ENCODE results near the gene TMEM42.

Gene TMEM42

DNA sequence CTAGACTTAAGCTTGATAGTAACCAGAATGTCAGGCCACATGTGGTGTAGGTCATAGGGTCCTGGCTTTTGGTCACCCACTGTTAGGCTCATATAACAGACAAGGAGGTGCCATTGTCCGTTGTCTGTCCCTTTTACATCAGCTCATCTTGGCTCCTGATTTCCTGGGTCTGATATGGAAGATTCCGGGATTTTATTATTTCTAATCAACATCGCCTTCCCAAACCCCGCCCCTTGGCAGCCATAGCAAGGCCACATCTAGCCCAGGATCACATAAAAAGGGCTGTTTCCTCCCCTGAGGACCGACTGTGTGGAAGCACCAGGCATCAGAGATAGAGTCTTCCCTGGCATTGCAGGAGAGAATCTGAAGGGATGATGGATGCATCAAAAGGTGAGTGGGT is 12.6 kb downstream of the TMEM42 start, which contains the start of gene TGM4:
TGM4 (plus strand) TSS at position 301 of the 400 bp plus-strand sequence; CDS start at position 372, 71 bp downstream.
- DNase-seq (ENCODE audit: low read depth) = no peak

DNA sequence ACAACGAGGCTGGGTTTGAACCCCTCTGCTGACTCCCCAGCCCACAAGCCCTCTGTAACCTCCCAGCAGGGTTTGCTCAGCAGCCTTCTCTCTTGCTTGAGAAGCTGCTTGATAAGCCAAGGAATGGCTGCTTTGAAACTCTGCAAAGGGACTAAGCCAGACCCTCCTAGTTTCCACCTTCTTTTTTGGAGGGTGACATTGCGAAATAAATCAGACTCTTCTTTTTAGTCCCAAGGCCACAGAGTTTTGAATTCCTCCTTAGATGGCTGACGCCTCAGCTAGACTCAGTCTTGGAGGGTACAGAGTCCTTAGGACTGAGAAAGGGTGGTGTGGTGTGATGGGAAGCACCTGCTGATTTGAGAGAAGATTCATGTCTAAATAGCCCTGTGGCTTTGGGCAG is 13.9 kb downstream of the TMEM42 start:
- no peak for DNase-seq (ENCODE audit: low read depth)

DNA sequence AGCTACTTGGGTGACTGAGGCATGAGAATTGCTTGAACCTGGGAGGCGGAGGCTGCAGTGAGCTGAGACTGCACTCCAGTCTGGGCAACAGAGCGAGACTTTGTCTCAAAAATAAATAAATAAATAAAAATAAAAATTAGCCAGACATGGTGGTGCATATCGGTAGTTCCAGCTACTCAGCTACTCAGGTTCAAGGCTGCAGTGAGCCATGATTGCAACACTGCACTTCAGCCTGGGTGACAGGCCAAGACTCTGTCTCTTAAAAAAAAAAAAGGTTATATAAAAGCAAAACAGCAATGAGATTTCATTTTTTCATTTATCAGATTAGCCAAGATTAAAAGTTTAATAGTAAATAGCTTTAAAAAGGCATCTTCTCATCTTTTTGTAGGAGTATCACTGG is 15.6 kb downstream of the TMEM42 start:
- no peak for DNase-seq (ENCODE audit: low read depth)

- DNase-seq (ENCODE audit: low read depth) = peak; percentile 7
These were observed 18.6 kb downstream of the TMEM42 start for GRCh38 chr3:44880284-44880683.

DNA sequence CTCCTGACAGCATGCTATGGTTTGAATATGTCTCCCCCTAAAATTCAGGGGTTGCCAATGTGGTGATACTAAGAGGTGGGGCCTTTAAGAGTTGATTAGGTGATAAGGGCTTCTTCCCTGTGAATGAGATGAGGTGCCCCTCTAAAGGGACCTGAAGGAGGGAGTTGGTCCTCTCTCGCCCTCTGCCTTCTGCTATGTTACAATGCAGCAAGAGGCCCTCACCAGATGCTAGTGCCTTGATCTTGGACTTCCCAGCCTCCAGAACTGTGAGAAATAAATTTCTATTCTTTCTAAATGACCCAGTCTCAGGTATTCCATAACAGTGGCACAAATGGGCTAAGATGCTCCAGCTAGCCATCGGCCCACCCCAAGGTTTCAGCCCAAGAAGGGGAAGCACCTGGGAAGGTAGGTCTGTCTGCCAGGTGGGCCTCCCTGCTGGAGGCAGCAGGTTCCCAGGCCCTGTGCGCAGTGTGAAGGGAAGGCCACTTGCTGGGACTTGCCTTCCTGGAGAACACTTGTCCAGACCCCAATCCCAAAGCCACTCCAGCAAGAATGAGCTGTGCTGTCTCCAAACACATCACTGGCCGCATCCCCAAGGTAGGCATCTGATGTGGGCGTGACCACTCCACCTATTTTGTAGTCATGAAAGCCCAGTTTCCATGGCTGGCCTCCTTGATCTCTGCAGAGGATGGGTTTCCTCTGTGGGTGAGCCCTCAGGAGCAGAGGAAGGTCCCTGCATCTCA is 21.7 kb downstream of the TMEM42 start:
- DNase-seq (ENCODE audit: low read depth) = no peak

DNA sequence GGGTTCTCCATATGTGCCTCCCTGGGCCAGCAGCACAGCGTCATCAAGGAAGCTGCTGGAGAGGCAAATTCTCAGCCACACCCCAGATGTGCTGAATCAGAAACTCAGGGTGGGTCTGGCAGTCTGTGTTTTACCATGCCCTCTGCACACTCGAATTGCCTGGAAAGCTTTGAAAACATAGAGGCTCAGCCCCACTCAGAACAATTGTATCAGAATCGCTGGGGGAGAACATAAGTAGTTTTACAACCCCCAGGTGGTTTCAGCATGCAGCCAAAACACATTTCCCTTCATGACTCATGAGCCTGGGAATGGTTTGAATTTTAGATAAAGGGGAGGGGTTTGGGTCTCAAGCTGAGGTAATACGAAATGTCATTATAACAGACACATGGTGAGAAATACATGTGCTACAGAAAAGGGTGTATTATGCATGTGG is 22.3 kb downstream of the TMEM42 start:
- DNase-seq (ENCODE audit: low read depth) = peak; percentile 91

DNA sequence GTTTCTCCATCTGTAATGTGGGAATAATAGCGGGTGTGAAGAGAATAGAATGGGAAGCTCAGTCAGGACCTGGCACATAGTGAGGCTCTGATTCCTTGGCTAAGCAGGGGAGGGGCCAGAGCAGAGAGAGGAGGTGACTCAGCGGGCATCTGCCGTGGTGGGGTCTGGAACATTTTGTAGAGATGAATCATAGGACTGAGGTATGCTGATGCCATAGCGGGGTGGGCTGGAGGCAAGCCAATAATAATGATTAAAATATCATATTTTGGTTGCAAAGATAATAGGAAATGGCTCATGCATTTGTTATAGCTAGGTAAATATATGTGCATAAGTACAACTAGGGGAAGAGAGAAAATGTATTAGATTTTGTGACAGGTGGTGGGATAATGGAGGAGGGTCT is 23.9 kb downstream of the TMEM42 start:
- peak; percentile 95 for DNase-seq (ENCODE audit: low read depth)

DNA sequence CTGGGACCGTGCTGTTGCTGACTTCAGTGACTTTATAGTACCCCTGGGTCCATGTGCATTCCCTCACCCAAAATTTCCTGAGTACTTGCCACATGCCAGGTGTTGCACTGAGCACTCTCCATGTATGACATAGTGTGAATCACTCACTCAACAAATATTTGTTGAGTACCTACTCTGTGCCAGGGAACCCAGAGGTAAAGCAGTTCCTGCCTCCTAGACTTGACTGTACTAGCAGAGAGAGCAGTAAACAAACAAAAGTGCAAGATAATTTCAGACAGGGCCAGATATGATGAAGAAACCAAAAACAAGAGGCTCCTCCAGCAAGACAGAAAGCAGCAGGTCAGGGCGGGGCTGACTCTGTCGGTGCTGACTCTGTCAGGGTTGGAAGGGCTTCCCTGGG is 24.8 kb downstream of the TMEM42 start:
- DNase-seq (ENCODE audit: low read depth) = no peak

GRCh38 chr3:44887101-44887500 is 25.4 kb downstream of the TMEM42 start:
- DNase-seq (ENCODE audit: low read depth) = no peak

GRCh38 chr3:44890258-44890657 is 28.5 kb downstream of the TMEM42 start:
- peak; percentile 22 for DNase-seq (ENCODE audit: low read depth)

- DNase-seq (ENCODE audit: low read depth) = no peak
These were observed 29.1 kb downstream of the TMEM42 start for GRCh38 chr3:44890852-44891251.

DNA sequence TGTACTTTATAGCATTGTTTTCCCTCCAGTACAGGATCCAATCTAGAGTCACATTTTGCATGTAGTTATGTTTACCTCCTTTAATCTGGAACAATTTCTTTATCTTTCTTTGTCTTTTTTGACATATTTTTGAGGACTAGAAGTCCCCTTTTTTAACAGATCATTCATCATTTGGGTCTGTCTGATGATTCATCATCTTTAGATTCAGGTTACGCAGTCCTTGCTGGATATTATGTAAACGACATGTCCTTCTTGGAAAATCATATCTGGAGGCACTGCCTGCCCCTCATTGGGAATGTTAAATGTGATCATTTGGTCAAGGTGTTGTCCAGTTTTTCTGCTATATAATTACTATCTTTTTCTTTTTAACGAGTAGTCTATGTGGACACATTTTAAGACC is 31.0 kb downstream of the TMEM42 start:
- DNase-seq (ENCODE audit: low read depth) = no peak

DNA sequence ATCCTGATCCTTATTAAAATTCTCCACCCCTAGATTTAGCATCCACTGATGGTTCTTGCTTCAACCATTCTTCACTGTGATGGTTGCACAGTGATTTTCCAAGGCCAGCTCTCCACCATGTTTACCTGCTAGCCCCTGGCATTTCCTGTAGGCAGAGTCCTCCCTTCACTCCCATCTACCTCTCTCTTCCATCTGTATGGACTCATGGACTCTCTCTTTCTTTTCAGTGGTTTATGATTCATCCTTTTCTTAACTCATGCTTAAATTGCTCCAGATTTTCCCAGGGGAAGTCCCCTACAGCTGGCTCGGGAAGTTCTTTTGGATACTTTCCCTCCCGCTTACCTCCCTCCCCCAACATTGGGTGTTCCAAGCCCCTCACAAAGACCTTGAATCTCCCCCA is 31.4 kb downstream of the TMEM42 start:
- DNase-seq (ENCODE audit: low read depth) = peak; percentile 68

DNA sequence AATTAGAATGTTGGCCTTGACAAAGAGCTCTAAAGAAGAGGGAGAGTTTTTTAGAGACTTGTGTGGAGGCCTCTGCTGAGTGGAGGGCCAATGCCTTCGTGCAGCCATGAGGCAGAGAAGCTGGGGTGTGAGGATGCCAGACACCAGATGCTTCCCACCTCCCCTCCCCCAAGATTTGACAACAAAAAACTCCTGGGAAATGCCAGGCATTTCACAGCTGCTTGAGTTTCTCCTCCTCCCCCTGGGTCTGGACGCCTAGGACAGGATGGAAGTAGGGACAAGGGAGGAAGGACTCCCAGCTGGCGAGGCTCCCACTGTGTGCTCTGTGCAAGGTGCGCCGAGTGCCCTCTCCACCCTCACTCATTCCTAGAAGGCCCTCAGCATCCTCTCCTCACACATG is 32.8 kb downstream of the TMEM42 start:
- peak; percentile 68 for DNase-seq (ENCODE audit: low read depth)

- no peak for DNase-seq (ENCODE audit: low read depth)
These were observed 34.7 kb downstream of the TMEM42 start for GRCh38 chr3:44896440-44896839.

DNA sequence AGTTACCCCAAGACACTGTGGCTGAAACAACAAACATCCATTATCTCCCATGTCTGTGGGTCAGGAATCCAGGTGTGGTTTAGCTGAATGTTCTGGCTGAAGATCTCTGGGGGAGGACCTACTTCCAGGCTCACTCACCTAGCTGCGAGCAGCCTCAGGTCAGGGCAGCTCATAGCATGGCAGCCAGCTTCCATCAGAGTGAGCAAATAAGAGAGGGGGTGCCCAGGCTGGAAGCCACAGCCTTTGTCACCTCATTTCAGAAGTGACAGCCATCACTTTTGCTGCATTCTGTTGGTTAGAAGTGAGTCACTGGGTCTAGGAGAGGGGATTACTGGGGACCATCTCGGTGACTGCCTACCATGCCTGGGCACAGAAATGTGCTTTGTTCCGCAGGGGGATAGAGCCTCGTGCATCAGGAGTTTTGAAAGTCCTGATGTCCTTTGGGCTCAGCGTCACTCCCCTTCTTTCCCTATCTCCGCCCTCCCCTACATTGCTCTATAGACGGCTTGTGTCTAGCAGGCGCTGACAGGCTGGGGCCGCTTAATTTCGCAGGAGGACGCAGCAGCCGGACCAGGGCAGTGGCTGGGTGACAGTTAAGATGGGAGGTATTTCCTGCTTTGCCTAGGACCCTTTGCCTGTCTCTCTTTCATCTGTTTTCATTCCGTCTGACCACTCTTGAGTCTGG is 38.1 kb downstream of the TMEM42 start:
- no peak for DNase-seq (ENCODE audit: low read depth)

GRCh38 chr3:44902628-44903027 is 40.9 kb downstream of the TMEM42 start:
- no peak for DNase-seq (ENCODE audit: low read depth)

DNA sequence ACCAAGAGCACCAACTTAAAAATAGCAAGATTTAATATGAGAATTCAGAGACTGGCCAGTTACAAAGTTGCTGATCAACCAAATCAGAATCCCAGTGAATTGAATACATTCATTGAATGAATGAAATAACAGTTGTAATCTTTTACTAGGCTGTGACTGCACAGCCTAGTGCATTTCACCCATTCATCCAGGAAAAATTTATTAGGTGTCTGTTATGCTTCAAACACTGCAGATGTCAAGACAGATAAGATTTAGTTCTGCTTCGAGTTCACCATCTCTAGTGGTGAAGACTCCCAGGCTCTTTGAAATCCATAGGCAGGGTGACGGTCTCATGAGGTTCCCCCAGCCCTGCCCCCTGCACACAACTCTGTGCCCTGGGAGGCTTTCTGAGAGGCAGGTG is 41.6 kb downstream of the TMEM42 start:
- DNase-seq (ENCODE audit: low read depth) = peak; percentile 37

DNA sequence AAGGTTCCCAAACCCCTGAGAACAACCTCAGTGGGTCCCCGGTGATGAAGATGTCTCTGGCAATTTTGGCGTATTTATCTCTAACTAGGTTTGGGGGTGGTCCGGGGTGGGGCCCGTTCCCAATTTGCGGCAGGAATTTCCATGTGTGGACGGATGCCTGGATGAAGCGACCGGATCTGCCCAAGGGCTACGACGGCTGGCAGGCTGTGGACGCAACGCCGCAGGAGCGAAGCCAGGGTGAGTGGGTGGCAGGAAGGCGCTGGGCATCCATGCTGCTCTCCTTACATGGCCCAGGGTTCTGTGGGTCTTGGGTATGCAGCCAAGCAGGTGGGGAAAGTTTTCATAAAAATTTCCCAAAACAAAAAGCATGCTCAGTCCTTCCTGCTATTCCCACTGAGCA is 42.0 kb downstream of the TMEM42 start:
- DNase-seq (ENCODE audit: low read depth) = no peak

- DNase-seq (ENCODE audit: low read depth) = no peak
These were observed 43.9 kb downstream of the TMEM42 start for GRCh38 chr3:44905446-44906157.

GRCh38 chr3:44906997-44907396 is 45.3 kb downstream of the TMEM42 start:
- no peak for DNase-seq (ENCODE audit: low read depth)

DNA sequence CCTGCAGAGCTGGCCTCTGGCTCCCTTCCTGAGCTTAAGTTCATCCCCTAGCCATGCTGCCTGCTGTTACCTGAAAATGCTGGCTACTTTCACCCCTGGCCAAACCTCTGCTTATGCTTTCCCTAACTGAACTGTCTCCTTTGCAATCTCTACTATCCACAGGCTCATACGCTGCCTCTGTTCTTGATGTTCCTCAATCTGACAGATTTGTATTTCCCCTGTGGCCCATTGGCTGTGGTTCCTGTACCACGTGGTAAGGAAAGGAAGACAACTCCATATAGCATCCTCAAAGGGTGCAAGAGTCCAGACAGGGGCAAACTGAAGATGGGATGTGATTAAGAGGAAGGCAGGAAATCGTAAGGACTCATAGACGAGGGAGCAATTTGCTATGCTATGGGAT is 45.9 kb downstream of the TMEM42 start:
- DNase-seq (ENCODE audit: low read depth) = no peak

- DNase-seq (ENCODE audit: low read depth) = no peak
These were observed 47.4 kb downstream of the TMEM42 start for GRCh38 chr3:44909063-44909462.
